Stimulated activated CD8-positive, alpha-beta memory T cell treated with anti-CD3 and anti-CD28 coated beads, Interleukin-7, amount 100 ng/mL, for 4 hours (primary cell): ENCODE data around the gene SOX5.
"Not testable (repeated sequence)": the region's sequence is repeated elsewhere in the genome, so short reads cannot be mapped to it uniquely, and the experiment has no call there.

ENCODE experiments used
- DNase-seq, 2 donors: peaks; one replicate each; pipeline ENCODE4 v3.0.0-alpha.2; 2020; ENCODE audit warnings: low read depth in 2 of 2

The SOX5 gene

GRCh38 chr12:23909551-23909950 lies 39.9 kb downstream of the SOX5 start:
- no peak for DNase-seq

GRCh38 chr12:23906329-23906728 lies 43.1 kb downstream of the SOX5 start:
- no peak for DNase-seq

- DNase-seq: no peak
Measured at GRCh38 chr12:23899434-23899833, 50.0 kb downstream of the SOX5 start.

- no peak for DNase-seq
Measured at GRCh38 chr12:23898121-23898520, 51.3 kb downstream of the SOX5 start.

- DNase-seq: no peak
Measured at GRCh38 chr12:23895792-23896218, 53.7 kb downstream of the SOX5 start.

GRCh38 chr12:23893611-23894010 lies 55.9 kb downstream of the SOX5 start:
- no peak for DNase-seq

- DNase-seq: no peak
Measured at GRCh38 chr12:23891115-23891514, 58.4 kb downstream of the SOX5 start.

GRCh38 chr12:23889069-23889440 lies 60.4 kb downstream of the SOX5 start:
- no peak for DNase-seq

GRCh38 chr12:23888396-23889068 lies 60.9 kb downstream of the SOX5 start:
- DNase-seq: no peak

GRCh38 chr12:23887055-23887835 lies 62.2 kb downstream of the SOX5 start:
- DNase-seq: no peak

- DNase-seq: no peak
Measured at GRCh38 chr12:23885394-23885793, 64.1 kb downstream of the SOX5 start.

GRCh38 chr12:23884909-23885308 lies 64.6 kb downstream of the SOX5 start:
- DNase-seq: no peak

- DNase-seq: no peak
Measured at GRCh38 chr12:23880988-23881387, 68.5 kb downstream of the SOX5 start.

GRCh38 chr12:23876618-23877017 lies 72.9 kb downstream of the SOX5 start:
- DNase-seq: not testable (repeated sequence)

GRCh38 chr12:23867794-23868193 lies 81.7 kb downstream of the SOX5 start:
- DNase-seq: no peak

GRCh38 chr12:23862701-23863100 lies 86.8 kb downstream of the SOX5 start:
- DNase-seq: no peak

GRCh38 chr12:23860019-23860418 lies 89.5 kb downstream of the SOX5 start:
- DNase-seq: no peak

- DNase-seq: no peak
Measured at GRCh38 chr12:23857178-23857577, 92.3 kb downstream of the SOX5 start.

GRCh38 chr12:23855813-23856212 lies 93.7 kb downstream of the SOX5 start:
- DNase-seq: no peak

- DNase-seq: no peak
Measured at GRCh38 chr12:23854598-23854997, 94.9 kb downstream of the SOX5 start.

GRCh38 chr12:23853640-23854039 lies 95.8 kb downstream of the SOX5 start:
- DNase-seq: no peak

- no peak for DNase-seq
Measured at GRCh38 chr12:23851602-23852001, 97.9 kb downstream of the SOX5 start.

- no peak for DNase-seq
Measured at GRCh38 chr12:23847857-23848256, 101.6 kb downstream of the SOX5 start.
